Measurements from ENCODE around the gene CACNA1B.

DNA sequence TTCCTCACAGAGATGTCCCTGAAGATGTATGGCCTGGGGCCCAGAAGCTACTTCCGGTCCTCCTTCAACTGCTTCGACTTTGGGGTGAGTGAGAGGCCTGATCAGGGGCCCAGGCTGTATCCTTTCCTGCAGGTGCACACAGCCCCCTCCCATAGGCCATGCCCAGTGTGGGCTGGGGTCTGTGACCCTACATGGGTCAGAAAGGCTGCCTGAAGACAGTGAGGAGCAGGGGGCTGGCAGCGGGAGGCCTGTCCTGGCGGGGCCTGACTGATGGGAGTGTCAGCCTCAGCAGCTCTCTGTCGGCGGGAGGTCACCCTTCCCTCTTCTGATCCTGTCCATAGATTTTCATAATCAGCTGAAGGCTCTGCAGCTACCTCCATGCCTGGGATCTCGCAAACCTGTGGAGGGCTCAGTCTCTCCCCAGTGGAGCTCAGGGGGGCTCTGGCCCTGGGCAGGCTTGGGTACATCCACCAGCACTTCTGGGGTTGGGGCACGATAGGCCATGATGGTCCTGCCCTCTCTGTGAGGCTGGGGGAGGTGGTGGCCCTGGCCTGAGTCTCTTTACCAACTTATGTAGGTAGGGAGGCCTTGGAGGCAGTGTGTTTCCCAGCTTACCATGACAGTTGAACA, 98.5 kb downstream of the CACNA1B start:
- TF ChIP-seq, protein P1, sequence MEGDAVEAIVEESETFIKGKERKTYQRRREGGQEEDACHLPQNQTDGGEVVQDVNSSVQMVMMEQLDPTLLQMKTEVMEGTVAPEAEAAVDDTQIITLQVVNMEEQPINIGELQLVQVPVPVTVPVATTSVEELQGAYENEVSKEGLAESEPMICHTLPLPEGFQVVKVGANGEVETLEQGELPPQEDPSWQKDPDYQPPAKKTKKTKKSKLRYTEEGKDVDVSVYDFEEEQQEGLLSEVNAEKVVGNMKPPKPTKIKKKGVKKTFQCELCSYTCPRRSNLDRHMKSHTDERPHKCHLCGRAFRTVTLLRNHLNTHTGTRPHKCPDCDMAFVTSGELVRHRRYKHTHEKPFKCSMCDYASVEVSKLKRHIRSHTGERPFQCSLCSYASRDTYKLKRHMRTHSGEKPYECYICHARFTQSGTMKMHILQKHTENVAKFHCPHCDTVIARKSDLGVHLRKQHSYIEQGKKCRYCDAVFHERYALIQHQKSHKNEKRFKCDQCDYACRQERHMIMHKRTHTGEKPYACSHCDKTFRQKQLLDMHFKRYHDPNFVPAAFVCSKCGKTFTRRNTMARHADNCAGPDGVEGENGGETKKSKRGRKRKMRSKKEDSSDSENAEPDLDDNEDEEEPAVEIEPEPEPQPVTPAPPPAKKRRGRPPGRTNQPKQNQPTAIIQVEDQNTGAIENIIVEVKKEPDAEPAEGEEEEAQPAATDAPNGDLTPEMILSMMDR (IDR thresholded peaks at IDR 0.05 in 2 of 3, conservative IDR thresholded peaks at IDR 0.05 in 1 of 3; ENCODE audit: borderline replicate concordance in 1 of 3, insufficient read depth in 1 of 3, low read depth in 2 of 3, low read length in 2 of 3) = no peak
- TF ChIP-seq, protein P2, sequence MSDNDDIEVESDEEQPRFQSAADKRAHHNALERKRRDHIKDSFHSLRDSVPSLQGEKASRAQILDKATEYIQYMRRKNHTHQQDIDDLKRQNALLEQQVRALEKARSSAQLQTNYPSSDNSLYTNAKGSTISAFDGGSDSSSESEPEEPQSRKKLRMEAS (IDR thresholded peaks at IDR 0.05) = no peak
- TF ChIP-seq SRF (IDR thresholded peaks at IDR 0.05; ENCODE audit: low read depth) = no peak
- TF ChIP-seq, protein P3, sequence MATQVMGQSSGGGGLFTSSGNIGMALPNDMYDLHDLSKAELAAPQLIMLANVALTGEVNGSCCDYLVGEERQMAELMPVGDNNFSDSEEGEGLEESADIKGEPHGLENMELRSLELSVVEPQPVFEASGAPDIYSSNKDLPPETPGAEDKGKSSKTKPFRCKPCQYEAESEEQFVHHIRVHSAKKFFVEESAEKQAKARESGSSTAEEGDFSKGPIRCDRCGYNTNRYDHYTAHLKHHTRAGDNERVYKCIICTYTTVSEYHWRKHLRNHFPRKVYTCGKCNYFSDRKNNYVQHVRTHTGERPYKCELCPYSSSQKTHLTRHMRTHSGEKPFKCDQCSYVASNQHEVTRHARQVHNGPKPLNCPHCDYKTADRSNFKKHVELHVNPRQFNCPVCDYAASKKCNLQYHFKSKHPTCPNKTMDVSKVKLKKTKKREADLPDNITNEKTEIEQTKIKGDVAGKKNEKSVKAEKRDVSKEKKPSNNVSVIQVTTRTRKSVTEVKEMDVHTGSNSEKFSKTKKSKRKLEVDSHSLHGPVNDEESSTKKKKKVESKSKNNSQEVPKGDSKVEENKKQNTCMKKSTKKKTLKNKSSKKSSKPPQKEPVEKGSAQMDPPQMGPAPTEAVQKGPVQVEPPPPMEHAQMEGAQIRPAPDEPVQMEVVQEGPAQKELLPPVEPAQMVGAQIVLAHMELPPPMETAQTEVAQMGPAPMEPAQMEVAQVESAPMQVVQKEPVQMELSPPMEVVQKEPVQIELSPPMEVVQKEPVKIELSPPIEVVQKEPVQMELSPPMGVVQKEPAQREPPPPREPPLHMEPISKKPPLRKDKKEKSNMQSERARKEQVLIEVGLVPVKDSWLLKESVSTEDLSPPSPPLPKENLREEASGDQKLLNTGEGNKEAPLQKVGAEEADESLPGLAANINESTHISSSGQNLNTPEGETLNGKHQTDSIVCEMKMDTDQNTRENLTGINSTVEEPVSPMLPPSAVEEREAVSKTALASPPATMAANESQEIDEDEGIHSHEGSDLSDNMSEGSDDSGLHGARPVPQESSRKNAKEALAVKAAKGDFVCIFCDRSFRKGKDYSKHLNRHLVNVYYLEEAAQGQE (IDR thresholded peaks at IDR 0.05; ENCODE audit: low read depth) = no peak
- TF ChIP-seq EZH2 (IDR thresholded peaks at IDR 0.05) = no peak
- TF ChIP-seq EZH2phosphoT487 (IDR thresholded peaks at IDR 0.05; ENCODE audit: borderline replicate concordance) = no peak
- TF ChIP-seq SIN3A (IDR thresholded peaks at IDR 0.05; ENCODE audit: low read depth) = no peak
- no peak for TF ChIP-seq FOSL1 (IDR thresholded peaks at IDR 0.05; ENCODE audit: low read depth)
- TF ChIP-seq YY1 (IDR thresholded peaks at IDR 0.05; ENCODE audit: extremely low read depth, insufficient replicate concordance, low read depth, low read length) = no peak
